GM19372 (cell line): Measurements from ENCODE around the gene LPGAT1.
"Not testable (repeated sequence)": the region's sequence is repeated elsewhere in the genome, so short reads cannot be mapped to it uniquely, and the experiment has no call there.

Source experiments
- ATAC-seq: cut with Tn5 transposase; IDR thresholded peaks from one replicate; pipeline ENCODE4 v1.9.1; 2021; ENCODE audit warnings: mild to moderate bottlenecking, low read depth, moderate library complexity; ENCODE audit not compliant: unreplicated experiment

The LPGAT1 gene

GRCh38 chr1:211830328-211831142 is at the start of gene LPGAT1:
Gene LPGAT1, minus strand, starts transcription at chr1:211830763. Its CDS starts 1,467 bp downstream, at chr1:211829296.
- ATAC-seq, result peak; percentile 75

DNA sequence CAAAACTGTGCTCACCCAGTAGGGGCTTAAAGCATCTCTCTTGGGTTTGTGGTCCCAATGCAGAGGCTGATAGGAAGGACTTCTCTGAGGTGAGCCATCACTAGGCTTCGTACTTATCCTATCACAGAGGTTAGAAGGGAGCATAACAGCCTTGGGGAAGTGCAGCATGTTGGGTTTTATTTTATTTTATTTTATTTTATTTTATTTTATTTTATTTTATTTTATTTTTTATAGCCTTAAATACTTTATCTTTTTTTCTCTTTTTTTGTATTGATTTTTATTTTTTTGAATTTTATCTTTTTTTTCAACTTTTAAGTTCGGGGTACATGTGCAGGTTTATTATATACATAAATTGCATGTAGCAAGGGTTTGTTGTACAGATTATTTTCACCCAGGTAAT is 48.9 kb upstream of the LPGAT1 start:
- no peak for ATAC-seq

DNA sequence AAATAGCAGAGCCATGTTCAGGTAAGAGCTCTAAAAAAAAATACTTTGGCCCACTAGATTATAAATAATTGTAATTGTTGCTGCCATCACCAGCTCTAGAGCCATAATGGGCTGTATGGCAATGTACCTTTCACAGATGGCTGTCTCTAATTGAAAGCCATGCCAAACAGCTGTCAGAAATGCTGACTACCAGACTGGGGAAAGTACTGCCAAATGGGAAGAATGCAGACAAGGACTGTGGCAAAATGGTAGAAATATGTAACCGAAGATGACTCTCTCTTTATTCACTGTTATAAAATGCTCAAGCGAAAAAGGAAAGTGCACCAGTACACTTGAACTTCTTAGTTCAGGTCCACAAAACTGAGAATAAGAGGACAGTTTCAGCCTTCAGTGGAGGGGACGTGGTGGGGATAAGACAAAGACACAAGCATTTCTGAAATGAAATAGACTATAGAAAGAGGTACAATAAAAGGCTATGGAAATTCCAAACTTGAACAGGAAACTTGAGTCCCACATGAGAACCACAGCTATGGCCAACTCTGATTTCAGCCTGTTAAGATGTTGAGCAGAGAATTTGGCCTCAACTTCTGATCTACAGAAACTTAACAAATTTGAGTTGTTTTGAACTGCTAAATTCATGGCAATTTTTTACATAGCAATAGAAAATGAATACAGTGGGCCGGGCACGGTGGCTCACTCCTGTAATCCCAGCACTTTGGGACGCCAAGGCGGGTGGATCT is 46.5 kb upstream of the LPGAT1 start:
- no peak for ATAC-seq

GRCh38 chr1:211875541-211875940 is 45.0 kb upstream of the LPGAT1 start:
- ATAC-seq, result no peak

GRCh38 chr1:211874521-211875347 is 44.2 kb upstream of the LPGAT1 start:
- no peak for ATAC-seq

DNA sequence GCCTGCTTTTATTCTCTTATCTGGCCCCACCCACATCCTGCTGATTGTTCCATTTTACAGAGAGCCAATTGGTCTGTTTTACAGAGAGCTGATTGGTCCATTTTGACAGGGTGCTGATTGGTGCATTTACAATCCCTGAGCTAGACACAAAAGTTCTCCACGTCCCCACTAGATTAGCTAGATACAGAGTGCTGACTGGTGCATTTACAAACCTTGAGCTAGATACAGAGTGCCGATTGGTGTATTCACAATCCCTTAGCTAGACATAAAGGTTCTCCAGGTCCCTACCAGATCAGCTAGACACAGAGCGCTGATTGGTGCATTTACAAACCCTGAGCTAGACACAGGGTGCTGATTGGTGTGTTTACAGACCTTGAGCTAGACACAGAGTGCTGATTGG is 43.2 kb upstream of the LPGAT1 start:
- ATAC-seq, result not testable (repeated sequence)

- ATAC-seq, result no peak
Observed at GRCh38 chr1:211870156-211870555, 39.6 kb upstream of the LPGAT1 start.

GRCh38 chr1:211865180-211865579 is 34.6 kb upstream of the LPGAT1 start:
- ATAC-seq, result no peak

DNA sequence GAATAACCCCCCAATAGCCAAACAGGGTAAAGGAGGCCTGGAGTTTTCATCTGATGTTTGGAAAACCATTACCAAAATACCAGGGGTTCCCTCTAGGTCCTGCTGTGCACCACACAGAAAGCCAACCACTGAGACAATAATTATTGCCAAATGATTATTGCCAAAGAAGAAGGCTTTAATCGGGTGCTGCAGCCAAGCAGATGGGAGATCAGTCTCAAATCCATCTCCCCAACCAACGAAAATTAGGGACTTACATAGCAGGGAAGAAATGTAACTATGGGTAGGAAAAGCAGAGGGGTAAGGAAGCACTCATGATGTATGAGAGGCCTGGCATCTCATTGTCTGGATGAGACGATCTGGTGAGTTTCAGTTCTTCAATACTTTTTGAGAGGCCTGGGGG is 28.8 kb upstream of the LPGAT1 start:
- no peak for ATAC-seq

GRCh38 chr1:211851174-211851573 is 20.6 kb upstream of the LPGAT1 start:
- no peak for ATAC-seq

DNA sequence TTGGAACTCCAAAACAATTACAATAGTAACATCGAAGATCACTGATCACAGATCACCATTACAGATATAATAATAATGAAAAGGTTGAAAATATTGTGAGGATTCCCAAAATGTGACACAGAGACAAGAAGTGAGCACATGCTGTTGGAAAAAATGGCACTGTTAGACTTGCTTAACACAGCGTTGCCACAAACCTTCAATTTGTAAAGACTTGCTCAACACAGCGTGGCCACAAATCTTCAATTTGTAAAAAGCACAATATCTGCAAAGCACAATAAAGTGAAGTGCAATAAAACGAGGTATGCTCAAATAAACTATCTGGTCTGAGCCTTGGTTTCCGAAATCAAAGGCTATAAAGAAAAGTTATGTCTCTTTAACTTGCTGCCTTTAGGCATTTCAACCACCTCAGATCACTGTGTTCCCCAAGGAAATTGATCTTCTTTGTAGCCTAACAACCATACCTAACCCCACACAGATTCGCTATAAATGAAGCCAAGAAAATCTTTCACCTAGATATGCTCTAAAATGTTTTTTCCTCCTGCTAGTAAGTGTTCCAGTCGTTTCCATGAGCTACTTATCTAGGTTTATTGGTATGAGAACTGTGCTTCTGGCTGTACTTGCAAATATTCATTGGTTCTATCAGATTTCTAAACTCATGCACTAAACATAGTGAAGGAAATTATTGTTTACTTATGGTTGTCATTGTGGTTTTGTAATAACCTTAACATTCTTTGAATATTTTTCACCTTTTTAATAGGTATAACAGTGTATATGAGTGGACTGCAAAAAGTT is 13.1 kb upstream of the LPGAT1 start:
- ATAC-seq, result no peak

DNA sequence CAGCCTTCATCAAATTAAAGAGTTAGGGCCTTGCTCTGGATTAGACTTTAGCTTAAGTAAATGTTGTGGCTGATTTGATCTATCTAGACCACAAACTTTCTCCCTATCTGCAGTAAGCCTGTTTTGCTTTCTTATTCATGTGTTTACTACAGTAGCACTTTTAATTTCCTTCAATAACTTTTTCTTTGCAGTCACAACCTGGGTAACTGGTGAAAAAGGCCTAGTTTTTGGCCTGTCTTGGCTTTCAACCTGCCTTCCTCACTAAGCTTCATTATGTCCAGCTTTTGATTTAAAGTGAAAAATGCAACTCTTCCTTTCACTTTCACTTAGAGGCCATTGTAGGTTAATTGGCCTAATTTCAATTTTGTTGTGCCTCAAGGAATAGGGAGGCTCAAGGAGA is 12.5 kb upstream of the LPGAT1 start:
- ATAC-seq, result no peak

- ATAC-seq, result no peak
Observed at GRCh38 chr1:211842518-211842917, 12.0 kb upstream of the LPGAT1 start.

- no peak for ATAC-seq
Observed at GRCh38 chr1:211839106-211839505, 8.5 kb upstream of the LPGAT1 start.

DNA sequence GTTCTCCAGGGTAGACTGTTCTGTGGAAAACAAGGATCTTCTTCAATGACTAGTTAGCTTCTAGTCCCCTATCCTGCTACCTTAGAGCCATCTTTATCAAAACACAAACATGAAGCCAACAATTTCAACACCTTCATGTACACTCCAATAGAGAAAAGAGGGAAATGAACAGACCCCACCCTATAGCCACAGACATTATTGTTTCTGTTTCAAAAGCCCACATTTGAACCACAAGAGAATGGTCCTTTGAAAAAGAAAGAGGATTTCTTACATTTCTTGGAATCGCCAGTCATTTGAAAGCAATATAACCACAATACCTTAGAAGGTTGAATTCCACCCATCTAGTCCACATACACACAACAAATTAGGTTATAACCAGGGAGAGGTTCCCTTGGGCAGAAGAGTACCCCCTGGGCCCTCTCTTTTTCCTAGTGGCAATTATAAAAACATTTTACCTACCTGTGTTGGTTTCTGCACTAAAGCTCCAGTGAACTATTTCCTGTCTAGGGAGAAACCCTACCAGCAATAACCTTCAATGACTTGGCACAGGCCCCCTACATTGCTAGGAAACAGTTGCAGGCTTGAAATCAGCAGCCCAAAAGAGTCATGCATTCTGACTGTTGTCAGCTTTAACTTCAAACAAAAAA is 2.7 kb upstream of the LPGAT1 start:
- ATAC-seq, result no peak

GRCh38 chr1:211832661-211833060 is 2.1 kb upstream of the LPGAT1 start:
- no peak for ATAC-seq

DNA sequence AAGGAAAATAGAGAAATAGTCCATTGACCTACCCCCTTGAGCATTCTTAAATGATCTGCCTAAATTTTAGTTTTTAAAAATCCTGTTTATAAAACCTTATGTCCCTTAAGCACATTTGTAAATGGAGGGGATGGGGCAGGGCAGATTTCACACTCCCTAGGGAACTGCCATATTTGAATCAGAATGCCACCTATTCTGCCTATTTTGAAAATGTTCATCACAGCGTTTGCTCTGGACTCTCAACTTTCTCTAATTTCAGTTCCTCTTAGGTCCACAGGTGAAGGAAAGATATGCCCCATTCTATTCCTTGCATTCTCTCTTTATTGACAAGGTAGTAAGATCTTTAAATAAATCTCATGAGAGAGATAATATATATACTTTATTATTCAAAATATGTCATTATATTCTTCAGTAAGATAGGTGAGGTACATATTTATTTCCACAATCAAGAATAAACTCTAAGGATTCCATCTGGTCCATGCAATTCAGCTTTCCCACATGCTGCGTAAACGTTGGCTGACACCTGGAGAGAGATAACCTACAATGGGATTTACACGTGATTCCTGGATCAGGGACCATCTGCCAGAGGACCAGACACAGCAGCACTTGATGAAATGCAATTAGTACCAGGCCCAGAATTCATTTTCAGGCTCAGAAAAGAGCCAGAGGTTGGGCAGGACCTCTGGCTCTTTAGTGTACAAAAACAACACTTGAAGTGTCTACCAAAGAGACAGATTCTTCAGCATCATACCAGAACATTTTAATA is 1.2 kb upstream of the LPGAT1 start:
- ATAC-seq, result no peak

- no peak for ATAC-seq
Observed at GRCh38 chr1:211830055-211830327, 572 bp downstream of the LPGAT1 start.

GRCh38 chr1:211829343-211830054 is 1.1 kb downstream of the LPGAT1 start:
- ATAC-seq, result no peak
